HG03442 (cell line): ENCODE measurements around the gene SBF2.

Experiments
- ATAC-seq: cut with Tn5 transposase; IDR thresholded peaks from one replicate; pipeline ENCODE4 v1.9.1; 2021; ENCODE audit warnings: mild to moderate bottlenecking, moderate library complexity; ENCODE audit not compliant: unreplicated experiment

Gene SBF2

GRCh38 chr11:9861860-9862725 is 431.9 kb downstream of the SBF2 start:
- peak; percentile 84 for ATAC-seq

- no peak for ATAC-seq
These were observed 434.3 kb downstream of the SBF2 start for GRCh38 chr11:9859554-9860305.

DNA sequence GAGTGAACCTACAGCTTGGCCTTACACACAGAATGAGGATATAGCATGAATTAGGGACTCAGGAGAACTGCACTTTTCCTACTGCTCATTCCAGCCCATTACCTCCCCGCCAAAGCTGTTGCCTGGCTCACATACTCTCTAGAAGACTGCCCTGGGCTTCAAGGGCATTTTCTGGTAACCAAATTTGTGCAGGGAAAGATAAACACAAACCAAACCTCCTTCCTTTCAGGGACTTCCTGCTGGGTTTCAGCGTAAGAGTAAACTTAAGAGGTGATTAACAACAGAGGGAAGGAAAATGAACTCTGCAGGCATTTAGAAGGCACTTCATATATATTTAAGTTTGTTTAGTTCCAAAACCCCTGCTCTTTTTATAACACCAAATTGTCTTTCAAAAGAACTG is 435.2 kb downstream of the SBF2 start:
- ATAC-seq: no peak

GRCh38 chr11:9858218-9858617 is 435.8 kb downstream of the SBF2 start:
- ATAC-seq: no peak

DNA sequence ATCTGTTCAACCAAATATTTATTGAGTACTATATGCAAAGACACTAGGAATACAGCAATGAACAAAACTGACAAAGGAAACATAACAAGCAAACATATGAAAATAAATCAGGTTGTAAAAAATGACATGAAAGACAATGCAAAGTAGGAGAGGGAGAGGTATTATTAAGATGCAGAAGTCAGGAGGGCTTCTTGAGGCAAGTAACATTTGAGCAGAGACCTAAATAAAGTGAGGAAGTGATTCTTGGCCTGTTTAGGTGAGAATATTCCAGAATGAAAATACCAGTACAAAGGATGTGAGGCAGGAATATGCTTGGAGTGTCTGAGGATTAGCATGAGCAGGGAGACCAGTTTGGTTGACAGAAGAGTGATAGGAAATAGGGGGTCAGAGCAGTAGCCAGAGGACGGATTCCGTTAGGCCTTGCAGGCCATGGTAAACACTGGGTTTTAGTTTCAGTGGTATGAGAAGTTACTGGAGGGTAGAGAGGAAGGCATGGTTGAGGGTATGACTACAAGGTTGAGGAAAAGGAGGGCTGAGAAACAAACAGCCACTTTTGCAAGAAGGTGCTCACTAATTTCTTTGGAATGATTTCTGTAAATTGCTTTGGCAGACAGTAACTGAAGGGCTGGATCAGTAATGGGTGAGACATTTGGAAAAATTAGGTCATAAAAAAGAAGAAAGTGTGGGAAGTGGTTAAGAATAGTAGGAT is 438.3 kb downstream of the SBF2 start:
- ATAC-seq: peak; percentile 50

DNA sequence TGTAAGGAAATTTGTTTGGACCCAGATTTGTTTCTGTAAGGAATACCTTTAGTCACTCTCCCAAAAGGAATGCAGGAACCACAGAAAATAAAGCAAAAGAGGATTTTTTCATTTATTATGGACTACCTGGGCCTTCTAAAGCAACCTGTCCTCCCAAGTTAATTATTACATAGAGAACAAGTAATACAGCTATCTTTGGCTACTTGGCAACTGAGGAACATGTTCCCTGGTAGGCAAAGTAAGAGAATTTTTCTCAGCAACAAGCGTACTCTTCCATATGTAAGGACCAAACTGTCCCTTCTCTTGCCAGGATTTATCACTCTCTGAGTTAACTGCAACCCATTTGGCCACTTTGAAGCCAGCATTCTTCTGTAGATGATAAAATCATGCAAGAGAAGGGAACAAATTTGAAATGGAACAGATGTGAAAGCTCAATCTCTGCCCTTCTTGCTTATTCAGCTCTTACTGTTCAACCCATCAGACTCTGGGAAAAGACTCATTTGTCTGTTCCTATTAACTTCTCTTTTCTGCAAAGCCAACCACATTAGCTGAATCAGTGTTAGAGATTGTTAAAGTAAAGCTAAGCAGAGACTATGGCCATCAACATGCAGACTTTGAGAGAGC is 440.0 kb downstream of the SBF2 start:
- ATAC-seq: no peak

GRCh38 chr11:9852465-9852864 is 441.6 kb downstream of the SBF2 start:
- ATAC-seq: no peak

- ATAC-seq: no peak
These were observed 442.7 kb downstream of the SBF2 start for GRCh38 chr11:9851366-9851765.

- no peak for ATAC-seq
These were observed 443.7 kb downstream of the SBF2 start for GRCh38 chr11:9850224-9850895.

GRCh38 chr11:9849389-9849788 is 444.6 kb downstream of the SBF2 start:
- no peak for ATAC-seq

DNA sequence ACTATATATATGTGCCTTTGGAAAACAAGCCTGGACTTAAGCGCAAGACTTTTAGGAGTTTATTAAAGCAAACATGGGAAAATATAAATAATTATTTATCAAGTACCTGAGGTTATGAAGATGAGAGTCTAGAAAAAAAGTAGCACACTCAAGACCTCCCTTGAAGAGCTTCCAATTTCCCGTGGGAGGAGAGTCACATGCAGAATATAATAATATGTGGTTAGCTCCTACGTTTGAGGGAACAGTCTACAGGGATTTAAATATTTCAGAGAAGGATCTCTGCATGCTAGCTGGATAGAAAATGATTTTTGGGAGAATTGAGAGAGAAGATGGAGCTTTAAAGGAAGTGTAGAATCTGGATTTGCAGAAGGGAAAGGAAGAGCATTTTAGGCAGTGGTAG is 446.4 kb downstream of the SBF2 start:
- no peak for ATAC-seq

GRCh38 chr11:9842923-9843322 is 451.1 kb downstream of the SBF2 start:
- no peak for ATAC-seq

GRCh38 chr11:9840460-9841004 is 453.5 kb downstream of the SBF2 start:
- ATAC-seq: no peak

GRCh38 chr11:9839550-9839949 is 454.5 kb downstream of the SBF2 start:
- no peak for ATAC-seq

DNA sequence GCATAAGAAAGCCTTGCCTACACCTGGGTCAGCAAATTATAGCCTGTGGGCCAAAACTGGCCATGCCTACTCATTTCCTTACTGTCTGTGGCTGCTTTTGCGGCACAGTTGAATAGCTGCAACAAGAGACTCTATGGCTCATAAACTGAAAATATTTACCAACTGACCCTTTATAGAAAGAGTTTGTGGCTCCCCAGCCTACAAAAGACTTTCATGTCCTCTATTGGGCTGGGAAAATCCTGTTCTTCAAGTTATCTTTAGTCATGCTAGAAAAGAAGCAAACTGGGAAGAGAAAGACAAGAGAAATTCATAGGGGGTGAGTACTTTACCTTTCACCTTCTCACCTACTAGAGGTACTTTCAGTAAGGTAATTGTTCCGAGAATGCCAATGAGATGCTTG is 455.1 kb downstream of the SBF2 start:
- peak; percentile 86 for ATAC-seq

GRCh38 chr11:9838229-9838628 is 455.8 kb downstream of the SBF2 start:
- ATAC-seq: no peak

GRCh38 chr11:9834291-9834690 is 459.7 kb downstream of the SBF2 start:
- no peak for ATAC-seq

GRCh38 chr11:9831122-9831521 is 462.9 kb downstream of the SBF2 start:
- no peak for ATAC-seq

- ATAC-seq: no peak
These were observed 466.3 kb downstream of the SBF2 start for GRCh38 chr11:9827708-9828107.

GRCh38 chr11:9826390-9826789 is 467.6 kb downstream of the SBF2 start:
- ATAC-seq: peak; percentile 52
